HS-5 (cell line): ENCODE measurements around the gene ALDH1L1.

Experiments
- DNase-seq: peaks from one replicate; pipeline ENCODE4 v3.0.0-alpha.2; 2012; ENCODE audit warnings: low read depth

ALDH1L1 gene

GRCh38 chr3:126180477-126181397 lies at the start of gene ALDH1L1:
Gene ALDH1L1, minus strand, starts transcription at chr3:126180586. Its CDS starts 19,607 bp downstream, at chr3:126160979.
- DNase-seq, result no peak

GRCh38 chr3:126226374-126226773 lies 46.0 kb upstream of the ALDH1L1 start:
- no peak for DNase-seq

GRCh38 chr3:126216416-126216815 lies 36.0 kb upstream of the ALDH1L1 start:
- DNase-seq, result peak; percentile 61

- DNase-seq, result no peak
These were observed 33.1 kb upstream of the ALDH1L1 start for GRCh38 chr3:126213379-126214028.

- no peak for DNase-seq
These were observed 32.4 kb upstream of the ALDH1L1 start for GRCh38 chr3:126212620-126213378.

- no peak for DNase-seq
These were observed 31.8 kb upstream of the ALDH1L1 start for GRCh38 chr3:126212250-126212619.

- DNase-seq, result no peak
These were observed 31.2 kb upstream of the ALDH1L1 start for GRCh38 chr3:126211569-126211968.

- DNase-seq, result no peak
These were observed 30.2 kb upstream of the ALDH1L1 start for GRCh38 chr3:126210606-126211005.

- no peak for DNase-seq
These were observed 29.4 kb upstream of the ALDH1L1 start for GRCh38 chr3:126209741-126210140.

- peak; percentile 63 for DNase-seq
These were observed 28.3 kb upstream of the ALDH1L1 start for GRCh38 chr3:126208606-126209256.

GRCh38 chr3:126208182-126208581 lies 27.8 kb upstream of the ALDH1L1 start:
- no peak for DNase-seq

GRCh38 chr3:126207166-126207565 lies 26.8 kb upstream of the ALDH1L1 start:
- no peak for DNase-seq

- DNase-seq, result no peak
These were observed 25.6 kb upstream of the ALDH1L1 start for GRCh38 chr3:126205717-126206655.

- DNase-seq, result no peak
These were observed 22.3 kb upstream of the ALDH1L1 start for GRCh38 chr3:126202680-126203079.

- DNase-seq, result no peak
These were observed 21.9 kb upstream of the ALDH1L1 start for GRCh38 chr3:126202276-126202675.

GRCh38 chr3:126201168-126201567 lies 20.8 kb upstream of the ALDH1L1 start:
- DNase-seq, result no peak

GRCh38 chr3:126200534-126200933 lies 20.1 kb upstream of the ALDH1L1 start:
- DNase-seq, result no peak

GRCh38 chr3:126199256-126199655 lies 18.9 kb upstream of the ALDH1L1 start:
- no peak for DNase-seq

GRCh38 chr3:126197854-126198584 lies 17.6 kb upstream of the ALDH1L1 start:
- DNase-seq, result no peak

GRCh38 chr3:126197343-126197742 lies 17.0 kb upstream of the ALDH1L1 start:
- DNase-seq, result no peak
